ENCODE results near the gene KIAA0825.

DNA sequence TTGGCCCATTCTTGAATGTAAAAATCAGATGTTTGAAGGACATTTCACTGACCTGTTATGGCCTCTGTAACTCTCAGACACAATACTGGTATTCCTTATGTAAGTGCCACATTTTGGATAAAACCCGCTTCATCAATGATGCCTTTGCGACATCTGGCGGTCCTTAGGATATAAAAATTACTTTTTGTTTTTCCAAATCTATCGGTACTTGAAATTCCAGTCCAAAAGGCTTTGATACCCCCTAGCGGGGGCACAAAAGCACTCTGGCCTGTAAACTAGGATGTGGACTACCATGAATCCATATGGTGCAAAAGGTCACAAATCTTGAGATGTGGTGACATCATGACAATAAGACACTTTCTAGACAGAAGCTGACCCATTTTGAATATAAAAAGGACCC, 291.8 kb downstream of the KIAA0825 start:
- TF ChIP-seq CTCF (IDR thresholded peaks at IDR 0.05) (no peak), POLR2AphosphoS5 (IDR thresholded peaks at IDR 0.05) (no peak), POLR2A (IDR thresholded peaks at IDR 0.05) (no peak), EP300 (IDR thresholded peaks at IDR 0.05) (no peak)
